ENCODE measurements around the gene TSKU. TPM values are rescaled to one million over a fixed set of nuclear protein-coding genes. Genes with fewer than 3 reads are reported as not detected.
A peak's percentile ranks its signal among the peaks of the same experiment; 100 is the strongest.

TSKU gene
- total RNA-seq, 1 donor from 2014 or later = 144 TPM

DNA sequence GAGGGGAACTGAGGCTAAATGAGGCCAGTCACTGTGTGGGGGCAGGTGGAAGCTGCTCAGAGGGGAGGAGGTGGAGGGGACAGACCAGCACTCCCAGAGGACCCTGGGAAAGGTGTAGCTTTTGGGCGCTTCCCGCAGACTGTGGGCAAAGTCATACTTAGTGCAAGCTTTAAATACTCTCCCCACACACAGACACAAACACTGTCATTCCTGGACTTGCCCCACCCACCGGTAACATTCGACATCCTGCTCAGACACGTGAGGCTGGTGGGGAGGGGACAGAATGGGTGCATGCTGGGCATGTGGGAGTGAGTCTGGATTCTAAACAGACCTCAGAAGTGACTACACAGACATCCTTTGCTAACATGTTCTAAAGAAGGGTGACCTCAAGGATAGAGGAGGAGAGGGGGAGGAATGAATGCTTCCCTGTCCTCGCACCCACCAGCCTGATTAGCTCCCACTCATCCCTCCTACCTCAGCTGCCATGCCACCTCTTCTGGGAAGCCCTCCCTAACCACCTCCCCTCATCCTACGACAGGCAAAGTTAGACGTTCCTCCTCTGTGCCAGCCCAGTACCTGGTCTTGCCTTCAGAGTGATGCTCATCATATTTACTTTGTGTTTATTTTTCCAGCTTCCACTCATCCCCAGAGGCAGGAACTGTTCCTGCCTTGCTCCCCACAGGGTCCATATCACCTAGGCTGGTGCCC, 22.2 kb downstream of the TSKU start:
- Histone ChIP-seq H3K36me3 (no peaks in the 10 kb centered on the region), H3K4me3 (no peak overlapping the region), H3K27ac (peak overlapping the region; percentile 84), H3K27me3 (no peaks in the 10 kb centered on the region), H3K4me1 (peaks cover 76% of the 10 kb centered on the region), H3K9me3 (no peaks in the 10 kb centered on the region)
- TF ChIP-seq POLR2AphosphoS5 (IDR thresholded peaks at IDR 0.05; ENCODE audit: insufficient read depth in 1 of 2, low read depth in 1 of 2) = peak in 1 of 2 donors; percentile 12
- TF ChIP-seq, protein P1, sequence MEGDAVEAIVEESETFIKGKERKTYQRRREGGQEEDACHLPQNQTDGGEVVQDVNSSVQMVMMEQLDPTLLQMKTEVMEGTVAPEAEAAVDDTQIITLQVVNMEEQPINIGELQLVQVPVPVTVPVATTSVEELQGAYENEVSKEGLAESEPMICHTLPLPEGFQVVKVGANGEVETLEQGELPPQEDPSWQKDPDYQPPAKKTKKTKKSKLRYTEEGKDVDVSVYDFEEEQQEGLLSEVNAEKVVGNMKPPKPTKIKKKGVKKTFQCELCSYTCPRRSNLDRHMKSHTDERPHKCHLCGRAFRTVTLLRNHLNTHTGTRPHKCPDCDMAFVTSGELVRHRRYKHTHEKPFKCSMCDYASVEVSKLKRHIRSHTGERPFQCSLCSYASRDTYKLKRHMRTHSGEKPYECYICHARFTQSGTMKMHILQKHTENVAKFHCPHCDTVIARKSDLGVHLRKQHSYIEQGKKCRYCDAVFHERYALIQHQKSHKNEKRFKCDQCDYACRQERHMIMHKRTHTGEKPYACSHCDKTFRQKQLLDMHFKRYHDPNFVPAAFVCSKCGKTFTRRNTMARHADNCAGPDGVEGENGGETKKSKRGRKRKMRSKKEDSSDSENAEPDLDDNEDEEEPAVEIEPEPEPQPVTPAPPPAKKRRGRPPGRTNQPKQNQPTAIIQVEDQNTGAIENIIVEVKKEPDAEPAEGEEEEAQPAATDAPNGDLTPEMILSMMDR (IDR thresholded peaks at IDR 0.05) = no peak
- DNase-seq (ENCODE audit: extremely low spot score in 2 of 2) = peak in 1 of 2 donors; percentile 87
- intact Hi-C loops (cut with DNase I) = loop anchor here (5.0 kb wide), 1 partner anchor 112 kb away; no protein-coding TSS in a partner anchor

DNA sequence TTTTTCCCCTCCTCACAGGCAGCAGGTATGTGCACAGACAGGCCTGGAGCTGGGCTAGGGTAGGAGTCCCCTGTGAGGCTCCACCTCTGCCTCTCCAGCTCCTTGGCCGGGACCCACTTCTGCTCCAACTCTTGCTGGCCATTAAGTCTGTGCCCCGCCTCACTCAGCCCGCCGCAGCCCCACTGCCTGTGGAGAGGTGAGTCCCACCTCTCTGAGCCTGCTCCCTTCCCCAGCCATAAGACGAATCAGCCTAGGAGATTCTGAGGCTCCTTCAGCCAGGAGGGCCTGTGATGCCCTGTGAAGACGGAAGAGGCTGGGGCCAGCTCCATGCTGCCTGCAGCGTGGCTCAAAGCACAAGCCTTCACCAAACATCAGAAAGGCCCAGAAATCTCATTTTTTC, 23.0 kb downstream of the TSKU start:
- no peaks in the 10 kb centered on the region for H3K9me3 ChIP-seq
- peak in 1 of 2 donors; percentile 86 for DNase-seq (ENCODE audit: extremely low spot score in 2 of 2)
- TF ChIP-seq POLR2AphosphoS5 (IDR thresholded peaks at IDR 0.05; ENCODE audit: insufficient read depth in 1 of 2, low read depth in 1 of 2) (no peak), POLR2A (IDR thresholded peaks at IDR 0.05) (no peak)
- TF ChIP-seq, protein P1 (IDR thresholded peaks at IDR 0.05) = no peak
- no peaks in the 10 kb centered on the region for H3K27me3 ChIP-seq
- peak overlapping the region; percentile 84 for H3K27ac ChIP-seq
- H3K4me1 ChIP-seq = peaks cover 68% of the 10 kb centered on the region
- no peaks in the 10 kb centered on the region for H3K36me3 ChIP-seq
- intact Hi-C loops (cut with DNase I) = loop anchor here (5.0 kb wide), 1 partner anchor 111 kb away; no protein-coding TSS in a partner anchor
- no peak overlapping the region for H3K4me3 ChIP-seq

- no peaks in the 10 kb centered on the region for H3K36me3 ChIP-seq
- no peaks in the 10 kb centered on the region for H3K27me3 ChIP-seq
- DNase-seq (ENCODE audit: extremely low spot score in 2 of 2) = peak in 1 of 2 donors; percentile 27
- TF ChIP-seq, protein P1 (IDR thresholded peaks at IDR 0.05) = no peak
- TF ChIP-seq POLR2AphosphoS5 (IDR thresholded peaks at IDR 0.05; ENCODE audit: insufficient read depth in 1 of 2, low read depth in 1 of 2) (no peak), POLR2A (IDR thresholded peaks at IDR 0.05) (no peak)
- no peak overlapping the region for H3K4me3 ChIP-seq
- H3K27ac ChIP-seq = peak overlapping the region; percentile 84
- H3K9me3 ChIP-seq = no peaks in the 10 kb centered on the region
- H3K4me1 ChIP-seq = peaks cover 63% of the 10 kb centered on the region
- intact Hi-C loops (cut with DNase I) = loop anchor here (5.0 kb wide), 1 partner anchor 111 kb away; no protein-coding TSS in a partner anchor
Measured at GRCh38 chr11:76806608-76807205, 23.6 kb downstream of the TSKU start.

DNA sequence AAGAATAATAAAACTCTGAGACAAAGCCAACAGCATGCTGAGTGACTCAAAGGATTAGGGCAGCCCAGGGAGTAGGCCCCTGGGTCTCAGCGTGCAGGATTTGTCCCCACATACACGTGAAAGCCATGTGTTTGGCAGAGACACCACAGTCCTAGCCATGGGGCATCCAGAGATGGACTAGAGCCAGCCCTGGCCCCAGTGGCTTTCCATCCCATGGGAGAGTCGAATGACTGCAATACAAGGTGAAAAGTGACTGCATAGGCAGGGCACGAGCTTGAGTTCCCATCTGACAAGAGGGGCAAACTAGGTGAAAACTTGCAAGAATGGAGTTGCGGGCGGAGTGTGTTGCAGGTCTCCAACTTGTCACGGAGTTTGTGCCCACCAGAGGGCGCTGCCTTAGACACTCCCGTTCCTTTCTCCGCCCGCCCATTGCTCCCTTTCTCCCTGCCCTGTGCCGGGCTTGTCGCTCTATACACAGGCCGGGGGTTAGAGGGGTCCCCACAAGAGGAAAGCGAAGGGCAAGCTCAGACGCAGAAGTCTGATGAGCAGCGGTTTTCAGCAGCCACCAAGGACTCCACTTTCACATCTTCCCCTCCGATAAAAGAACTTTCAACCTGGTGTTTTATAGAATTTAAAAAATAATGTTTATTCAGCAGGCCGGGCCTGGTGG, 24.2 kb downstream of the TSKU start:
- Histone ChIP-seq H3K27me3 (no peaks in the 10 kb centered on the region), H3K36me3 (no peaks in the 10 kb centered on the region), H3K4me1 (peaks cover 56% of the 10 kb centered on the region), H3K9me3 (no peaks in the 10 kb centered on the region), H3K4me3 (no peak overlapping the region), H3K27ac (peak overlapping the region; percentile 84)
- DNase-seq (ENCODE audit: extremely low spot score in 2 of 2) = peak in 1 of 2 donors; percentile 90
- intact Hi-C loops (cut with DNase I) = loop anchor here (5.0 kb wide), 1 partner anchor 110 kb away; no protein-coding TSS in a partner anchor
- TF ChIP-seq POLR2A (IDR thresholded peaks at IDR 0.05) (no peak), POLR2AphosphoS5 (IDR thresholded peaks at IDR 0.05; ENCODE audit: insufficient read depth in 1 of 2, low read depth in 1 of 2) (peak in 1 of 2 donors; percentile 64)
- TF ChIP-seq, protein P1 (IDR thresholded peaks at IDR 0.05) = peak; percentile 62 to 82 (median 67)
